IPS-18a (cell line): ENCODE results near the gene FGGY.
"Not testable (repeated sequence)": the region's sequence is repeated elsewhere in the genome, so short reads cannot be mapped to it uniquely, and the experiment has no call there.

ENCODE experiments used
- H3K27ac ChIP-seq: one replicate; pipeline ENCODE4 v1.5.1; 2013; ENCODE audit warnings: low read length
- H3K27me3 ChIP-seq: one replicate; pipeline ENCODE4 v1.6.1; 2013; ENCODE audit warnings: mild to moderate bottlenecking, low read length; ENCODE audit not compliant: control insufficient read depth, insufficient read depth
- H3K36me3 ChIP-seq: one replicate; pipeline ENCODE4 v1.6.1; 2013; ENCODE audit warnings: low read depth, low read length; ENCODE audit not compliant: control insufficient read depth
- H3K4me1 ChIP-seq: one replicate; pipeline ENCODE4 v1.6.1; 2013; ENCODE audit warnings: low read depth, low read length; ENCODE audit not compliant: control insufficient read depth
- H3K4me3 ChIP-seq: one replicate; pipeline ENCODE4 v1.5.1; 2013; ENCODE audit warnings: low read length
- H3K9ac ChIP-seq: one replicate; pipeline ENCODE4 v1.6.1; 2013; ENCODE audit warnings: mild to moderate bottlenecking, low read length, moderate library complexity
- H3K9me3 ChIP-seq: one replicate; pipeline ENCODE4 v1.6.1; 2013; ENCODE audit warnings: low read depth, low read length; ENCODE audit not compliant: control insufficient read depth

FGGY gene

GRCh38 chr1:59290193-59290949 lies 6.5 kb upstream of the FGGY start:
- no peak overlapping the region for H3K9ac ChIP-seq
- H3K27me3 ChIP-seq = peaks cover 5% of the 10 kb centered on the region
- H3K4me1 ChIP-seq = no peaks in the 10 kb centered on the region
- H3K36me3 ChIP-seq = no peaks in the 10 kb centered on the region
- no peak overlapping the region for H3K4me3 ChIP-seq
- H3K9me3 ChIP-seq = no peaks in the 10 kb centered on the region
- H3K27ac ChIP-seq = no peak overlapping the region

- peaks cover 10% of the 10 kb centered on the region for H3K27me3 ChIP-seq
- no peak overlapping the region for H3K27ac ChIP-seq
- peaks cover 5% of the 10 kb centered on the region for H3K4me1 ChIP-seq
- no peaks in the 10 kb centered on the region for H3K36me3 ChIP-seq
- no peak overlapping the region for H3K9ac ChIP-seq
- H3K4me3 ChIP-seq = no peak overlapping the region
- no peaks in the 10 kb centered on the region for H3K9me3 ChIP-seq
Observed at GRCh38 chr1:59291561-59291960, 5.3 kb upstream of the FGGY start.

GRCh38 chr1:59292562-59292961 lies 4.3 kb upstream of the FGGY start:
- no peaks in the 10 kb centered on the region for H3K9me3 ChIP-seq
- H3K4me1 ChIP-seq = peaks cover 8% of the 10 kb centered on the region
- peaks cover 10% of the 10 kb centered on the region for H3K27me3 ChIP-seq
- no peak overlapping the region for H3K27ac ChIP-seq
- no peak overlapping the region for H3K4me3 ChIP-seq
- no peak overlapping the region for H3K9ac ChIP-seq
- H3K36me3 ChIP-seq = no peaks in the 10 kb centered on the region

GRCh38 chr1:59293206-59293605 lies 3.7 kb upstream of the FGGY start:
- Histone ChIP-seq H3K4me3 (no peak overlapping the region), H3K27ac (no peak overlapping the region), H3K36me3 (no peaks in the 10 kb centered on the region), H3K9me3 (no peaks in the 10 kb centered on the region), H3K4me1 (peaks cover 8% of the 10 kb centered on the region), H3K27me3 (peaks cover 10% of the 10 kb centered on the region), H3K9ac (no peak overlapping the region)

- Histone ChIP-seq H3K36me3 (no peaks in the 10 kb centered on the region), H3K27ac (no peak overlapping the region), H3K4me1 (peaks cover 8% of the 10 kb centered on the region), H3K9me3 (no peaks in the 10 kb centered on the region), H3K27me3 (peaks cover 10% of the 10 kb centered on the region), H3K9ac (no peak overlapping the region), H3K4me3 (no peak overlapping the region)
Observed at GRCh38 chr1:59293849-59294248, 3.0 kb upstream of the FGGY start.

GRCh38 chr1:59294423-59294822 lies 2.5 kb upstream of the FGGY start:
- no peaks in the 10 kb centered on the region for H3K9me3 ChIP-seq
- no peak overlapping the region for H3K27ac ChIP-seq
- no peak overlapping the region for H3K4me3 ChIP-seq
- H3K27me3 ChIP-seq = peaks cover 10% of the 10 kb centered on the region
- H3K36me3 ChIP-seq = no peaks in the 10 kb centered on the region
- H3K9ac ChIP-seq = no peak overlapping the region
- H3K4me1 ChIP-seq = peaks cover 8% of the 10 kb centered on the region

GRCh38 chr1:59295618-59296017 lies 1.3 kb upstream of the FGGY start:
- Histone ChIP-seq H3K4me1 (peaks cover 8% of the 10 kb centered on the region), H3K27ac (no peak overlapping the region), H3K36me3 (no peaks in the 10 kb centered on the region), H3K9me3 (no peaks in the 10 kb centered on the region), H3K27me3 (peaks cover 10% of the 10 kb centered on the region), H3K4me3 (peak overlapping the region; percentile 68), H3K9ac (no peak overlapping the region)

GRCh38 chr1:59298026-59298583 lies 1.2 kb downstream of the FGGY start:
- Histone ChIP-seq H3K27me3 (peaks cover 10% of the 10 kb centered on the region), H3K9ac (no peak overlapping the region), H3K4me1 (peaks cover 8% of the 10 kb centered on the region), H3K9me3 (no peaks in the 10 kb centered on the region), H3K4me3 (no peak overlapping the region), H3K36me3 (no peaks in the 10 kb centered on the region), H3K27ac (no peak overlapping the region)

GRCh38 chr1:59298710-59299346 lies 1.9 kb downstream of the FGGY start:
- H3K27me3 ChIP-seq = peaks cover 10% of the 10 kb centered on the region
- no peaks in the 10 kb centered on the region for H3K9me3 ChIP-seq
- H3K9ac ChIP-seq = no peak overlapping the region
- H3K4me1 ChIP-seq = peaks cover 8% of the 10 kb centered on the region
- no peak overlapping the region for H3K27ac ChIP-seq
- H3K36me3 ChIP-seq = no peaks in the 10 kb centered on the region
- no peak overlapping the region for H3K4me3 ChIP-seq

GRCh38 chr1:59299670-59300069 lies 2.8 kb downstream of the FGGY start:
- peaks cover 10% of the 10 kb centered on the region for H3K27me3 ChIP-seq
- not testable (repeated sequence) for H3K9me3 ChIP-seq, H3K27ac ChIP-seq, H3K4me1 ChIP-seq, H3K4me3 ChIP-seq, H3K36me3 ChIP-seq, H3K9ac ChIP-seq

- Histone ChIP-seq H3K27me3 (no peaks in the 10 kb centered on the region), H3K9ac (no peak overlapping the region), H3K9me3 (no peaks in the 10 kb centered on the region), H3K27ac (no peak overlapping the region), H3K36me3 (no peaks in the 10 kb centered on the region), H3K4me1 (peaks cover under 1% of the 10 kb centered on the region), H3K4me3 (no peak overlapping the region)
Observed at GRCh38 chr1:59302297-59302696, 5.4 kb downstream of the FGGY start.

- Histone ChIP-seq H3K9me3 (no peaks in the 10 kb centered on the region), H3K27ac (no peak overlapping the region), H3K36me3 (no peaks in the 10 kb centered on the region), H3K4me3 (no peak overlapping the region), H3K9ac (no peak overlapping the region), H3K4me1 (no peaks in the 10 kb centered on the region), H3K27me3 (no peaks in the 10 kb centered on the region)
Observed at GRCh38 chr1:59302871-59303270, 6.0 kb downstream of the FGGY start.
